ENCODE data around the gene ZNG1F.
"Not testable (repeated sequence)": the region's sequence is repeated elsewhere in the genome, so short reads cannot be mapped to it uniquely, and the experiment has no call there.

Gene ZNG1F

DNA sequence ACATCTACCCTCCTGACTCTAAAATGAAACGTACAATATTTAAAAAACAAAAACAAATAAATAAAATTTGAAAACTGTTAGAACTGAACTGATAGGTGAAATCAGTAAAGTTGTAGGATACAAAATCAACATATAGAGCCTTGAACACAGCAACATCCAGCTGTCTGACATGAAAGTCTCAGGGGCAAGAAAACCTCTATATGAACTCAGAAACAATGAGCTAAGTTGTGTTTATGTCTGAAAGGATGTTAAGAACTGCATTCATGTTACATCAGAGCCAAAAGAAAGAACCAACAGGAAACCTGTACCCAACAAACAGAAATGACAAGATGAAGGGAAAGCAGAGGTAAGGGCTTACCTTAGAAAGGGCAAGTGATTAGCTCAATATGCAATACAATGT is 102.4 kb downstream of the ZNG1F start:
- not testable (repeated sequence) for ATAC-seq, DNase-seq

DNA sequence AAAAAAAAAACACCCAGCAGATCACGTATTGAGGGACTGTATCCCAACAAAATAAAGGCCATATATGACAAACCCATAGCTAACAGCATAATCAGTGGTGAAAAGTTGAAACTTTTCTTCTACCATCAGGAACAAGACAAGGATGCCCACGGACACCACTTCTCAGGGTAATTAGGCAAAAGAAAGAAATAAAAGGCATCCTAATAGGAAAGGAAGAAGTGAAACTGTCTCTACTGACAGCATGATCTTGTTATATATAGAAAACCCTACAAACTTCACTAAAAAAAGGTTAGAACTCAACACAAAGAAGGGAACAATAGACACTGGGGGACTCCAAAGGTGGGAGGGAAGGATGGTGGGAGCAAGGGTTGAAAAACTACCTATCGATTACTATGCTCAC is 102.9 kb downstream of the ZNG1F start:
- not testable (repeated sequence) for ATAC-seq, DNase-seq

DNA sequence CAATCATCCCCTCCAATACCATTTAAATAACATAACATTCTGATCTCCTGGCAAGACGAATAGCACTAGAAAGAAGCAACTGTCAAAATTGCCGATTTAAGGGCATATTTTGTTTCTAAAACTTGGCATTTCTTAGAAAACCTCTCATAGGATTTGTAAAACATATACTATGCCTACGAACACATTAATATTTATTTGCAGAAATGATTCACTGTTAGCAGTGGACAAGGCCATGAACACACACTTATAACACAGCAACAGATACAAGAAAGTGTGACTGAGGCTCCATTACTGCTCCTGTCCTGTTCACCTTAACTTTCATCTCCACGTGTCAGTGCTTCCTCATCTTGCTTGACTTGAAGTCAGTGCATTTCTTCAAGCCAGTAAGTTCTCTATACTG is 106.8 kb downstream of the ZNG1F start:
- DNase-seq, ATAC-seq: not testable (repeated sequence)

Data from stimulated activated naive CD8-positive, alpha-beta T cell treated with anti-CD3 and anti-CD28 coated beads, Interleukin-15, Interleukin-2, amounts not matched to agents 100 U/mL and 50 U/mL, for 24 hours (primary cell).